Keratinocyte (primary cell): Measurements from ENCODE around the gene ARG1.

Source experiments
- CTCF ChIP-seq, 3 experiments: IDR thresholded peaks in 1 of 3; conservative IDR thresholded peaks in 1 of 3; optimal IDR thresholded peaks in 1 of 3; 2 replicates in 2 of 3; 3 replicates in 1 of 3; pipeline versions ENCODE3 to v1.5.1; 2011; ENCODE audit warnings: low read length in 3 of 3, mild to moderate bottlenecking in 3 of 3, moderate library complexity in 2 of 3, control low read depth in 1 of 3, inconsistent platforms in 1 of 3; ENCODE audit not compliant: insufficient read depth in 2 of 3; ENCODE audit errors: extremely low read depth in 1 of 3
- EZH2 ChIP-seq: IDR thresholded peaks from one replicate; pipeline ENCODE4 v1.6.1; 2012; ENCODE audit warnings: inconsistent platforms, mild to moderate bottlenecking, low read length, moderate library complexity

DNA sequence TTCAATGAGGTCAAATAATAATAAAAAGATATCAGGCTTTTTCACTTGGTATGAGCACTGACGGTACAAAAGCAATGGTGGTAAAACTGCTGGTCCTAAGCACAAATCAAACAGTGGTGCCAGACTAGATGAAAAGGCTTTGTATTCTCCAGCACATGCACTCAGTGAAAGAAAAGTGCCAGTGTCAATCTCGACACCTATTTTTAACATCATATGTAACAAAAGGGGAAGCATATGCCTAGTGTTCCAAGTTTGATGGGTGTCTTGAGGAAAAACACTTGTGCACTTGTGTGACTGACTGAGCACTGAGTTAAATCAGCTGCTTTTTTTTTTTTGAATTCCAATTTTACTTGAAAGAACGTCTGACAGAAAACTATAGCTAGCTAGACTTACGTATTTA is 27.7 kb downstream of the ARG1 start:
- TF ChIP-seq CTCF (optimal IDR thresholded peaks at IDR 0.05 in 1 of 3, IDR thresholded peaks at IDR 0.05 in 1 of 3, conservative IDR thresholded peaks at IDR 0.05 in 1 of 3; ENCODE audit: extremely low read depth in 1 of 3, insufficient read depth in 2 of 3, low read length in 3 of 3) (no peak), EZH2 (no peak)
